GM12878 (cell line): ENCODE data around the gene NUDT16L1.

Source experiments
- IKZF1 ChIP-seq: fragments of 450-650 bp; conservative IDR thresholded peaks from 2 replicates; pipeline ENCODE4 v1.6.1; 2017; ENCODE audit warnings: antibody characterized with exemption, mild to moderate bottlenecking
- POLR2AphosphoS5 ChIP-seq: IDR thresholded peaks from 2 replicates; pipeline ENCODE4 v1.6.1; 2011; ENCODE audit warnings: mild to moderate bottlenecking, low read length, inconsistent platforms
- TAF1 ChIP-seq: IDR thresholded peaks from 2 replicates; pipeline ENCODE4 v1.6.1; 2011; ENCODE audit warnings: mild to moderate bottlenecking, low read depth, low read length, borderline replicate concordance
- ZSCAN29 ChIP-seq: fragments of 450-650 bp; IDR thresholded peaks from 2 replicates; pipeline ENCODE4 v1.6.1; 2017; ENCODE audit warnings: mild to moderate bottlenecking, moderate library complexity
- TF ChIP-seq, protein P1 (sequence below): IDR thresholded peaks from 2 replicates; pipeline ENCODE4 v1.6.1; 2011; ENCODE audit warnings: borderline replicate concordance, low read depth, mild to moderate bottlenecking, moderate library complexity, mixed read lengths, low read length; ENCODE audit not compliant: insufficient read depth; ENCODE audit errors: extremely low read length
- TF ChIP-seq, protein P2 (sequence below): fragments of 150-350 bp; IDR thresholded peaks from 2 replicates; pipeline ENCODE4 v1.6.1; 2016; ENCODE audit warnings: low read depth, low read length
- TF ChIP-seq, protein P3 (sequence below), 3 experiments: IDR thresholded peaks in 2 of 3; conservative IDR thresholded peaks in 1 of 3; 2 replicates each; pipeline ENCODE4 v1.5.1; 2011; ENCODE audit warnings: low read depth in 3 of 3, low read length in 3 of 3, mild to moderate bottlenecking in 3 of 3, control low read depth in 2 of 3, moderate library complexity in 2 of 3, inconsistent platforms in 1 of 3, mixed read lengths in 1 of 3; ENCODE audit not compliant: control insufficient read depth in 2 of 3, insufficient read depth in 1 of 3; ENCODE audit errors: extremely low read depth in 1 of 3

DNA sequence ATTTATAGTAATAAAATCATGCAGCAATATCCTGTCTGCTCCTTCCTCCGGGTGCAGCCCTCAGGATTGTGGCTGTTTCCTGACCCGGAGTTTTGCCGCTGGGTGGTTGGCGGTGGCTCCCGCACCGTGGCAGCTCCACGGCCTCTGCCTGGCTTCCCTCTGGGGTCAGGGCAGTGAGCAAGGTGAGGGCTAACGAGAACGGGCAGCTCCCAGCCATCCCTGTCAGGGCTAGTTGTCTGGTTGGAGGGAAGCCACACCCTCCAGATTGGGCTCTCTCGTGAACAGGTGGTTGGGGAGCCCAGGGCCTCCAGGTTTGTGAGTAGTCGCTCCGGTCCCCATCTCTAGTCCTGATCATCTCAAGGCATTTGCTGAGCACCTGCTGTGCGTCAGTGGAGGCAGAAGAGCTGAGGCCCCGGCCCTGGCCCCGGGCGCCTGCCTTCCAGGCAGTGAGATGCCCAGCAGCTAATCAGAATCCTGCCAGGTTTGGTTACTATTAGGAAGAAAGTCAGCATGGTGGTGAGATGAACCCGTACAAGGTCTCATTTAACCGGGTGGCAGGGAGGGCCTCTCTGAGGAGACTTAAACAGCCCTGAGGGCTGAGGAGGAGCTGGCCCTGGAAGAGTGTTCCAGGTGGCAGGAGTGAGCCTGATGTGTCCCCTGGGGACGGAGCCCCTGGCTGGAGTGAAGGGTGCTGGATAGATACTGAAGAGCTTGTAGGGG lies 2.3 kb upstream of the NUDT16L1 start:
- TF ChIP-seq POLR2AphosphoS5 (no peak), TAF1 (no peak), ZSCAN29 (no peak), IKZF1 (no peak)
- TF ChIP-seq, protein P1, sequence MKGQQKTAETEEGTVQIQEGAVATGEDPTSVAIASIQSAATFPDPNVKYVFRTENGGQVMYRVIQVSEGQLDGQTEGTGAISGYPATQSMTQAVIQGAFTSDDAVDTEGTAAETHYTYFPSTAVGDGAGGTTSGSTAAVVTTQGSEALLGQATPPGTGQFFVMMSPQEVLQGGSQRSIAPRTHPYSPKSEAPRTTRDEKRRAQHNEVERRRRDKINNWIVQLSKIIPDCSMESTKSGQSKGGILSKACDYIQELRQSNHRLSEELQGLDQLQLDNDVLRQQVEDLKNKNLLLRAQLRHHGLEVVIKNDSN, result no peak
- TF ChIP-seq, protein P2, sequence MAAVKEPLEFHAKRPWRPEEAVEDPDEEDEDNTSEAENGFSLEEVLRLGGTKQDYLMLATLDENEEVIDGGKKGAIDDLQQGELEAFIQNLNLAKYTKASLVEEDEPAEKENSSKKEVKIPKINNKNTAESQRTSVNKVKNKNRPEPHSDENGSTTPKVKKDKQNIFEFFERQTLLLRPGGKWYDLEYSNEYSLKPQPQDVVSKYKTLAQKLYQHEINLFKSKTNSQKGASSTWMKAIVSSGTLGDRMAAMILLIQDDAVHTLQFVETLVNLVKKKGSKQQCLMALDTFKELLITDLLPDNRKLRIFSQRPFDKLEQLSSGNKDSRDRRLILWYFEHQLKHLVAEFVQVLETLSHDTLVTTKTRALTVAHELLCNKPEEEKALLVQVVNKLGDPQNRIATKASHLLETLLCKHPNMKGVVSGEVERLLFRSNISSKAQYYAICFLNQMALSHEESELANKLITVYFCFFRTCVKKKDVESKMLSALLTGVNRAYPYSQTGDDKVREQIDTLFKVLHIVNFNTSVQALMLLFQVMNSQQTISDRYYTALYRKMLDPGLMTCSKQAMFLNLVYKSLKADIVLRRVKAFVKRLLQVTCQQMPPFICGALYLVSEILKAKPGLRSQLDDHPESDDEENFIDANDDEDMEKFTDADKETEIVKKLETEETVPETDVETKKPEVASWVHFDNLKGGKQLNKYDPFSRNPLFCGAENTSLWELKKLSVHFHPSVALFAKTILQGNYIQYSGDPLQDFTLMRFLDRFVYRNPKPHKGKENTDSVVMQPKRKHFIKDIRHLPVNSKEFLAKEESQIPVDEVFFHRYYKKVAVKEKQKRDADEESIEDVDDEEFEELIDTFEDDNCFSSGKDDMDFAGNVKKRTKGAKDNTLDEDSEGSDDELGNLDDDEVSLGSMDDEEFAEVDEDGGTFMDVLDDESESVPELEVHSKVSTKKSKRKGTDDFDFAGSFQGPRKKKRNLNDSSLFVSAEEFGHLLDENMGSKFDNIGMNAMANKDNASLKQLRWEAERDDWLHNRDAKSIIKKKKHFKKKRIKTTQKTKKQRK, result no peak
- TF ChIP-seq, protein P3, sequence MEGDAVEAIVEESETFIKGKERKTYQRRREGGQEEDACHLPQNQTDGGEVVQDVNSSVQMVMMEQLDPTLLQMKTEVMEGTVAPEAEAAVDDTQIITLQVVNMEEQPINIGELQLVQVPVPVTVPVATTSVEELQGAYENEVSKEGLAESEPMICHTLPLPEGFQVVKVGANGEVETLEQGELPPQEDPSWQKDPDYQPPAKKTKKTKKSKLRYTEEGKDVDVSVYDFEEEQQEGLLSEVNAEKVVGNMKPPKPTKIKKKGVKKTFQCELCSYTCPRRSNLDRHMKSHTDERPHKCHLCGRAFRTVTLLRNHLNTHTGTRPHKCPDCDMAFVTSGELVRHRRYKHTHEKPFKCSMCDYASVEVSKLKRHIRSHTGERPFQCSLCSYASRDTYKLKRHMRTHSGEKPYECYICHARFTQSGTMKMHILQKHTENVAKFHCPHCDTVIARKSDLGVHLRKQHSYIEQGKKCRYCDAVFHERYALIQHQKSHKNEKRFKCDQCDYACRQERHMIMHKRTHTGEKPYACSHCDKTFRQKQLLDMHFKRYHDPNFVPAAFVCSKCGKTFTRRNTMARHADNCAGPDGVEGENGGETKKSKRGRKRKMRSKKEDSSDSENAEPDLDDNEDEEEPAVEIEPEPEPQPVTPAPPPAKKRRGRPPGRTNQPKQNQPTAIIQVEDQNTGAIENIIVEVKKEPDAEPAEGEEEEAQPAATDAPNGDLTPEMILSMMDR (IDR thresholded peaks at IDR 0.05 in 2 of 3, conservative IDR thresholded peaks at IDR 0.05 in 1 of 3; ENCODE audit: control insufficient read depth in 2 of 3, extremely low read depth in 1 of 3, insufficient read depth in 1 of 3, low read depth in 3 of 3, low read length in 3 of 3), result no peak
